ENCODE measurements around the gene CCDC188. TPM values are rescaled to one million over a fixed set of nuclear protein-coding genes. Genes with fewer than 3 reads are reported as not detected.

CCDC188 gene
- total RNA-seq, 1 experiment from 2014 or later = not detected

- TF ChIP-seq POLR2AphosphoS5 (IDR thresholded peaks at IDR 0.05; ENCODE audit: low read depth, low read length) (no peak), TCF7L2 (IDR thresholded peaks at IDR 0.05; ENCODE audit: low read depth, low read length) (no peak), SIN3A (IDR thresholded peaks at IDR 0.05; ENCODE audit: borderline replicate concordance, insufficient read depth, low read depth, low read length) (no peak), CTCF (IDR thresholded peaks at IDR 0.05) (no peak), REST (IDR thresholded peaks at IDR 0.05; ENCODE audit: insufficient read depth in 1 of 2, low read depth in 2 of 2, low read length in 1 of 2) (no peak)
- CTCF ChIA-PET = no interaction called here
These were observed 21.3 kb upstream of the CCDC188 start for GRCh38 chr22:20172141-20172613.

GRCh38 chr22:20171288-20172140, 20.7 kb upstream of the CCDC188 start:
- H3K27ac ChIP-seq (ENCODE audit: low read length) = no peak overlapping the region
- H3K4me1 ChIP-seq (ENCODE audit: control insufficient read depth, insufficient read depth, low read length) = peaks cover 3% of the 10 kb centered on the region; the same call in 1 of the 2 replicates
- H3K4me3 ChIP-seq (ENCODE audit: low read depth in 2 of 2, low read length in 2 of 2) = no peak overlapping the region
- ChIA-PET CTCF (no interaction called here), POLR2A (no interaction called here)
- no peak for ATAC-seq
- TF ChIP-seq TCF7L2 (IDR thresholded peaks at IDR 0.05; ENCODE audit: low read depth, low read length) (no peak), CTCF (IDR thresholded peaks at IDR 0.05) (no peak), SIN3A (IDR thresholded peaks at IDR 0.05; ENCODE audit: borderline replicate concordance, insufficient read depth, low read depth, low read length) (no peak), REST (IDR thresholded peaks at IDR 0.05; ENCODE audit: insufficient read depth in 1 of 2, low read depth in 2 of 2, low read length in 1 of 2) (no peak), POLR2AphosphoS5 (IDR thresholded peaks at IDR 0.05; ENCODE audit: low read depth, low read length) (no peak)
- in situ Hi-C loops (cut with HindIII; ENCODE audit: low pct_unique_long_range_greater_than_20kb, low sequenced_read_pairs) = no loop called here
- H3K27me3 ChIP-seq (ENCODE audit: control insufficient read depth, insufficient read depth, low read length) = no peaks in the 10 kb centered on the region
- H3K9me3 ChIP-seq (ENCODE audit: control insufficient read depth, insufficient read depth, low read depth, low read length) = no peaks in the 10 kb centered on the region
- DNase-seq (ENCODE audit: low read depth, low spot score) = no peak
- no TSS peak for BruUV-seq (replicated peaks)
- intact Hi-C loops (cut with micrococcal nuclease; ENCODE audit: unreplicated experiment) = loop anchor here (10.0 kb wide), 1 partner anchor 63 kb away; no protein-coding TSS in a partner anchor
- no peaks in the 10 kb centered on the region for H3K36me3 ChIP-seq (ENCODE audit: control insufficient read depth, insufficient read depth, low read length)

More at GRCh38 chr22:20172141-20172613, 21.3 kb upstream of the CCDC188 start:
- H3K36me3 ChIP-seq (ENCODE audit: control insufficient read depth, insufficient read depth, low read length) = no peaks in the 10 kb centered on the region
- no peak overlapping the region for H3K27ac ChIP-seq (ENCODE audit: low read length)
- DNase-seq (ENCODE audit: low read depth, low spot score) (no peak), ATAC-seq (no peak)
- no peak overlapping the region for H3K4me3 ChIP-seq (ENCODE audit: low read depth in 2 of 2, low read length in 2 of 2)
- POLR2A ChIA-PET = no interaction called here
- H3K27me3 ChIP-seq (ENCODE audit: control insufficient read depth, insufficient read depth, low read length) = no peaks in the 10 kb centered on the region
- intact Hi-C loops (cut with micrococcal nuclease; ENCODE audit: unreplicated experiment) (loop anchor here (10.0 kb wide), 1 partner anchor 63 kb away; no protein-coding TSS in a partner anchor), in situ Hi-C loops (cut with HindIII; ENCODE audit: low pct_unique_long_range_greater_than_20kb, low sequenced_read_pairs) (no loop called here)
- no TSS peak for BruUV-seq (replicated peaks)
- no peaks in the 10 kb centered on the region for H3K9me3 ChIP-seq (ENCODE audit: control insufficient read depth, insufficient read depth, low read depth, low read length)
- H3K4me1 ChIP-seq (ENCODE audit: control insufficient read depth, insufficient read depth, low read length) = peaks cover 3% of the 10 kb centered on the region; the same call in 1 of the 2 replicates
